SK-N-DZ (cell line): ENCODE data around the gene SORCS3.
"Not testable (repeated sequence)": the region's sequence is repeated elsewhere in the genome, so short reads cannot be mapped to it uniquely, and the experiment has no call there.

Experiments
- DNase-seq: peaks from one replicate; pipeline ENCODE4 v3.0.0-alpha.2; 2015; ENCODE audit warnings: low spot score

SORCS3 gene

DNA sequence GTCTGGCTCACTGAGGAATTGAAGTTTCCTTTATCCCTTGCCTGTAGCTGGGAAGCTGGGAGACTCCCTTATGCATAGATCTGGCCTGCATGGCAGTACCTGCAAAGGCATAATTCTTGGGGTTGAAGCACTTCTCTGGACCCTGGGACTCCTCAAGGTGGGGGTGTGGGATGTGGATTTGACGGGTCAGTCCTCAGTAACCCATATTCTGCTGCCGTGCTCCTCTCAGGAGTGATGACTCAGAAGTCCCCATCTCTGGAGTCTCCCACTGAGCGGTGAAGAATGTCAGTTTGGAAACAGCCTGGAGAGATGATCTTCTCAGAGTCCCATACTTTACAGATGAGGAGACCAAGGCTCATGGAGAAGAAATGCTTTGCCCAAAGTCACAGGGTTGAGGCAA is 49.0 kb downstream of the SORCS3 start:
- DNase-seq, result no peak

DNA sequence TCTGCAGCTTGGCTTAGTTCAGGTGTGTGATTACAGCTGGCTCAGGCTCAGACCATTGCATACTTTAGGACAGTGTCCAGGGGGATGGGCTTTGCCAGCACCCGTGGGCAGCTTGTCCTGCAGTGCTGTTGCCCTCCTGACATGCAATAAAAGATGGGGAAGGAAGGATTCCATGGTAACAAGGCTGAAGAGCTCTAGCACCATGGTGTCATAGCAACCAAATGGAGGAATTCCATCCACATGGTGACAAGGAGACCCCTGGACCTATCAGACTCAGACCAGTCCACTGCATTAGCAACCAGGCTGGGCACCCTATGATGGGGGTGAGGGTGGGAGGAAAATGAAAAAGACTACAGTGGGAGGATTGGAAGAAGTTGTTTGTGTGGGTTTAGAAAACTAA is 49.9 kb downstream of the SORCS3 start:
- DNase-seq, result no peak

DNA sequence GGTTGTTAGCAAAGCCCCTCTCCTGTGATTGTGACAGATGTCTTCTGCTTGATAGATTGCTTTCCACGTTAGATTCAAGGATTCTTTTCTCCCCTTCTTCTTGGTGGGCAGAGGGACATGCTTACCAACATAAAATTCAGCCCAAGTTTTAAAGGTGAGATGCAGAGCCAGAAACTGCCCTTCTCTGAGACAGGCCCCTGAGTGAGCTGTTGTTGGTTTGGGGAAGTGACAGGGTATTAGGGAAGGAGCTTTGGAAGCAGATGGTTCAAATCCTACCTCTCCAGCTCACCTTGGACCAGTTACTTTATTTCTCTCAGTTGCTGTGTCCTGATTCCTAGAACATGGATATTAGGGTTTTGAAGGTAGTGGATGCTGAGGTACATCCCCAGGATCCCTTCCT is 53.0 kb downstream of the SORCS3 start:
- DNase-seq, result no peak

DNA sequence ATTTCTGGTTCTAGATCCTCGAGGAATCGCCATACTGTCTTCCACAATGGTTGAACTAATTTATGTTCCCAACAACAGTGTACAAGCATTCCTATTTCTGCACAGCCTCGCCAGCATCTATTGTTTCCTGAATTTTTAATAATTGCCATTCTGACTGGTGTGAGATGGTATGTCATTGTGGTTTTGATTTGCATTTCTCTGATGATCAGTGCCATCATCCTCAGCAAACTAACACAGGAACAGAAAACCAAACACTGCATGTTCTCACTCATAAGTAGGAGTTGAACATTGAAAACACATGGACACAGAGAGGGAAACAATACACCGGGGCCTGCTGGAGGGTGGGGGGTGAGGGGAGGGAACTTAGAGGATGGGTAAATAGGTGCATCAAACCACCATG is 62.2 kb downstream of the SORCS3 start:
- not testable (repeated sequence) for DNase-seq

DNA sequence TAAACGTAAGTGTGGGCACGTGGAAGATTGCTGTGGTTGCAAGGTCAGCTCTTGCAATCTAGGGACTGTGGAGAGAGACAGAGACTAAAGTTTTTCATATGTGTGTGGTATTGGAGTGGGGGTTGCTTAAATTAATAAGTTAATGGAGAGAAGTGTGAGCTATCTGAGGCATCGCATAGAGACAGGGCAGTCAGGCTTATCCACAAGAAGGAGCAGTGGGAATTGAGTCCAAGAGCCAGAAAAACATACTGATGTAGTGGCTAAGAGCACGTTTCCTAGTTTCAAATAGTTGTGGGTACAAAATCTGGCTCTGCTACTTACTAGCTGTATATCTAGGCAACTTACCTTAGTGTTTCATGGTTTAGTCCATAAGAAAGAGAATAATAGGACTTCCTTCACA is 65.8 kb downstream of the SORCS3 start:
- DNase-seq, result no peak

DNA sequence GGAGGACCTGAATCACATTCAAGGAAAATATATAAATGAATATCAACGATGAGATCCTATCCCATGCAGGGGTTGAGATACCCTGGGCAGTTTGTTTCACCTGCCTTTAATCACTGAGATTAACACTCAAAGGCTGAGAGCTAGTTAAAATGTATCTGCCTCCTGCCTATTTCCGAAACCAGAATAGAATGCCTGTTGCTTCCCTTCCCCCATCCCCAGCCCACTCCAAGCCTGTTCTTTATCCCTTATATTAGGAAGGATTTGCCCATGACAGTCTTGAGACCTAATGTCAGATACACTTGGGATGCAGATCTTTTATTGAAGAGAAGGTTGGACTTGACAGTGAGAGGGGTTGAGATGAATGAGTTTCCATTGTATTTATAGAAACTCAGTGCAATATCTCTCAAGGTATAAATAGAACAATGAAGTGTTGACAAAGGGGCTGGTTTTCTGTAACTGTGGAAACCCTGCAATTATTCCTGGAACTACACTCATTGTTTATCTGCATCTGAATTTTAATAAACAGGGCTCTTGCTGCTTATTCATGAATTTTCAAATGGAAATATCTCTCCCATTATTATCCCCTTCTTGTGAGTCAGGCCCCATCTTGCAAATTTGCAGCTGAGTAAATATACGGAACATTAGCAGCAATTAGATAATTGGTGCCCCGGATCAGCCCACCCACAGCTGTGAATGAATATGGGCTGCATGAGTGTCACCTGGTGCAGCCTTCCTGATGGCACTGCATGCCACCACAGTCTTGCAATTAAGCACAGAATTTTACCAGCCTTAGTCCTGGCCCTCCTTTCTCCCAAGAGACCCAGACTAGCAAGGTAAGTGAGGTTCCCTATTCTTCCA is 66.7 kb downstream of the SORCS3 start:
- DNase-seq, result no peak

DNA sequence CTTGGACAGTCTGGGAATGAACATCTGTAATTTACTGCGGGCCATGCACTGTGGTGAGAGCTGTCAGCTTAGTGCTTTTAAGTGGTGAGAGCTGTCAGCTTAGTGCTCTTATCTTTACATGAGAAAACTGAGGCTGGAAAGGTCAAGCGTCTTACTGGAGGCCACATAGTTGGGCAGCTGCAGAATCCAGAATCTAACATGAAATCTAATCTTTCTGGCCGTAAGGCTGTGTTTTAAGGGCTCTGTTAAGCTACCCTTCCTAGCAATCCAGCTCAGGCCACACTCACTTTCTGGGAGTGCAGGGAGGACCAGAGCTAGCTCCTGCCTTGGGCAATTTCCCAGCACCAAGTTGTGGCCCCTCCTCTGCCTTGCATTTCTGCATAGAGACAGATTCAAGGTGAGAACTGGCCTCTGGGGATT is 70.2 kb downstream of the SORCS3 start:
- no peak for DNase-seq

DNA sequence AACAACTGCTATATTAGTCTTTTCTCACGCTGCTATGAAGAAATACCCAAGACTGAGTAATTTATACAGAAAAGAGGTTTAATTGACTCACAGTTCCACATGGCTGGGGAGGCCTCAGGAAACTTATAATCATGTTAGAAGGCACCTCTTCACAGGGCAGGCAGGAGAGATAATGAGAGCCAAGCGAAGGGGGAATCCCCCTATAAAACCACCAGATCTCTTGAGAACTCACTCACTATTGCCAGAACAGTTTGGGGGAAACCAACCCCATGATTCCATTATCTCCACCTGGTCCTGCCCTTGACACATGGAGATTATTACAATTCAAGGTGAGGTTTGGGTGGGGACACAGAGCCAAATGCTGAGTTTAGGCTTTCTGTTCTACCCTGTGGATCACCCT is 89.5 kb downstream of the SORCS3 start:
- DNase-seq, result not testable (repeated sequence)

DNA sequence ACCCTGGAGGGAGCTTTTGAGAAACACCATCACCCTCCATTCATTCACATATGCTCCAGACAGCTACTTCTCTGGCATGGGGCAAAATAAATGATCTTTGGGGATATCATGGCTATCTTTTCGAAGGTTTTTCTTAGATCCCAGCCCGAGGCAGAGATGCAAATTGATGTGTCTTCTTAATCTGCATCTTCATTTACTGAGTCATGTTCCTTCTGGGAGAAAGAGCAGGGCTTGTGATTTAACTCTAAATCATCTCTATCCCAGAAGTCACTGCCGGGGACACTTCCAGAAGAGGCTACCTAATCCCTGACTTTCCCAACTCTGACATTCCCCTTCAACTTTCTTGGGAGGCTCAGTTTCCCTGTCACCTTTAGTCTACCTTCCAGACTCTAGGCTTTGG is 90.1 kb downstream of the SORCS3 start:
- DNase-seq, result no peak

DNA sequence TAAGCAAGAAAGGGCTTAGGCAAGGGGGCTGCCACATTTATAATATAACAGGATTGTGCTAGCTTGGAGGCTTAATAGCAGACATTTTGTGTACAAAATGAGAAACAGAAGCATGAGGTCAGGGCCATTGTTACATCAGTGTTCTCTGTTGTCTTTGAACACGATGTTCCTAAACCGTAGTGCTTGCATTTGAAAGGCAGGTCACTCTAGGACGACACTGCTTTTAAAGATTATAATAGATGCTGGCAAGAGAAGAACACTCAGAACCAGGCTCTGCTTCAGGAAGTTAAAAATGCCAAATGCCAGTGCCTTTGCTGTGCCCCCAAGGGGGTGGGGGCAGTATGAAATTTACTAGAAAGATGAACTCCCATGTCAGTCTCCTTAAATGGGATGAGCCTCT is 91.1 kb downstream of the SORCS3 start:
- DNase-seq, result no peak

DNA sequence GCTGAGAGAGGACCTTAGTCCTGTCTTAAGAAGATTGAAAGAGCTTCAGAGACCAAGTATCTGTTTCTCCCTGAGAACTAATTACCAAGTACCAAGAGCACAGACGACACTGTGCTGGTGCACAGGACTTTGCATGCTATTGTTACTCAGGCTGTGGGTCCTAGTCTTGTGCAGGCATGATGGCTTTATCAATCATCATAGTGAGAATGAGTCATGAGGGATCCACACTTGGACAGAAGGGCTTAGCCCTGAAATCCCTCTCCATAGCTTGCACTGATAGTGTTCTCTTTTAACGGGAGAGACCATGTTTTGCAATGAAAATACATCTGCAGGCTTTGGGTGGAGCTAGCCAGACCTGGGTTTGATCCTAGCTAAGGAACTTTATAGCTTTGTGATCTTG is 93.3 kb downstream of the SORCS3 start:
- no peak for DNase-seq

DNA sequence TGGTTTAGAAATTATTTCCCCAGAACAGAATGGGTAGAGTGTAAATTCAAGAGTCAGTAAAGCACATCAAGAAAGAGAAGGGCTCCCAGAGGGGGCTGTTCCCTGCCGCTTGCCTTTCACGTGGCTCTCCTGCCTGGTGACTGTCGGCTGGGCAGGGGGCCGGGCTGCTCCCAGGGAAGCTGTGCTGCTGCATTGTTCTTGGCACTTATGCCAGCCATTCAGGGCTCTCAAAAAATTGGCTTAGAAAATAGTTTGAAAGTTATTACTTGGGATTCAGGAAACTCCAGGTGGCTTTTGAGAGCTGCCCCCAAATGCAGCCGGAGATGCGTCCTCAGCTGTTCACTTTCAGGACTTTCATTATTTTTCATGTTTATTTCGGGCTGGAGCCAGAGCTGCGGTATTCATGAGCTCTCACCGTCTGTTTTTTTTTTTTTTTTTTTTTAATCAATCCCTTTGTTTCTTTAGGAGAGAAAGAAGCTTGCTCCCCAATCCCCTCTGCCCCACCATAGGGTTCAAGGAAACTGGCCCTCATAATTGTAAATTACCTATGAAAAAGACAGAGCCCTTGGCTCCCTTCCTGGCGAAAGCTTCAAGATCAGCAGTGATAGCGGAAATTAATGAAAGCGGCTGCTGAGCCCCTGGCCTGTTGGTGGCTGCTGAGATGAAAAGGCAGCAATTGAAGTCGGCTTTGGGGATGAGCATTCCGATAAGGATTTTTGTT is 94.1 kb downstream of the SORCS3 start:
- DNase-seq, result peak; percentile 20

DNA sequence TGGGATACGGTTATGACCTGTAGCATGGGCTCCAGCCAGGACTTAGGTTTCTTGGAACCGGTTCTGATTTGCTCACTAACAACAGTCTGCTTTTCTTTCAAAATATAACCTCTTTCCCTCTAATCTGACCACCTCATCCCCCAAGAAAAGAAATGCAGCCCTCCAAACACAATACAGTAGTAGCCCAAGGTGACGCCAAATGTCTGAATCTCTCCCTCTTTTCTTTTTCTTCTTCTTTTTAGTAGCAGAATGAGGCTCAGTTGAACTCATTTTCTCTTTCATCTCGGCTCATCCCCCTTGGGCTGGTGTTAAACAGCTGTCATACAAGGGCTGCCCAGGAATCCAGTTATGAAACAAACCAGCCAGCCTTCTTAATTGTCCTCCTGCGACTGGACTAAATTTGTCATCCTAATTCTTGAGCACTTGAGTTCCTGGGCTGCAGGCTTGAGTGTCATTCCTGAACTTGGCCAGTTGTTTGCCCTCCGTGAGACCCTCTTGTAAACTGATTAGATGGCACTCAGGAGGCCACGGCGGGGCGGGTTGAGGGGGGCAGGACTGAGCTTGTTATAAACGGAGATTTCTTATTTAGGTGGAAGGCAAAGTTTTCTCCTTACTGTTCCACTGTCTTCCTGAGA is 94.8 kb downstream of the SORCS3 start:
- peak; percentile 31 for DNase-seq

DNA sequence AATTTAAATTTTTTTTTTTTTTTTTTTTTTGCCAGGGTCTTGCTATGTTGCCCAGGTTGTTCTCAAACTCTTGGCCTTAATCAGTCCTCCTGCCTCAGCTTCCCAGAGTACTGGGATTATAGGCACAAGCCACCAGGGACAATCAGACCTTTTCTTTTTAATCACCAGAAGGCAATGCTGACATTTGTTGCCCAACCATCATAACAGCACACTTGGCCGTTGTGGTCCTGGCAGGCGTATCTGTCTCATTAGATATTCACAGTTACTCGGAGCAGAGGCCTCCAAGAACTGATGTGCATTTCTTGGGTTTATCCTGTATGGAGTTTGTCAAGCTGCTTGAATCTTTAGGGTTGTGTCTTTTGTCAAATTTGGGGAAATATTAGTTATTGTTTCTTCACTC is 100.0 kb downstream of the SORCS3 start:
- no peak for DNase-seq

DNA sequence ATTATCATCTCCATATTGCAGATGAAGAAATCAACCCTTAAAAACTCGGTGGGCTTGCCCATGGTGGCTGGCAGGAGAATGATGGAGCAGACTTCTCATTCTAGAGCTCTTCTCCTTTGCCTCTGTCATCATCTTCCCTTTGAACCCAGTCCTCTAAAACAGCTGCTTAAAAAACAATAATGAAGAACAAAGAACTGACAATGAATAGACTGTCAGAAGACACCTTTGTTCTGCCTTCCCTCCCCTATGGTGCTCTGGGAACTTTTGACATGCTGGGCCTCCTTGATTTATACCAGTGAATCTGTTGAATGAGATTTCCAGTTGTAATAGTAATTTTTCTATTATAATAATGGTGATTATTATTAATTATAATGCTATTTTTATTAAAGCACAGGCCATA is 103.0 kb downstream of the SORCS3 start:
- DNase-seq, result no peak

DNA sequence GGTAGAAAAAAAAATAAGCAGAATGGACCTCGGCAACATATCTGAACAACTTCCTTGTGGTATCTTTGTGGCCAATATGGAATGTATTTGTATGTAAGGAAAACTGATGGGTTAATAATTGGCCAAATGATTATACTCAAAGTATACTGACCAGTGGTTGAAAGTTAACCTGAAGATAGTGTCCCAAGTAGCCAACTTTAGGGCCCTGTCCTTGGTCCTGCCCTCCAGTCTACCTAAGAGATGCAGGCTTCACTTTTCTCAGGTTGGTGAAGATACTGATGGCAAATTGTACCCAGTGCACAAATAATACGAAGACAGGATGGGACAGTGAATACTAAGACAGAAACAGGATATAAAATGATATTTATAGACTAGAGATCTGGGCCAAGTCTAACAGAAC is 109.2 kb downstream of the SORCS3 start:
- DNase-seq, result no peak

DNA sequence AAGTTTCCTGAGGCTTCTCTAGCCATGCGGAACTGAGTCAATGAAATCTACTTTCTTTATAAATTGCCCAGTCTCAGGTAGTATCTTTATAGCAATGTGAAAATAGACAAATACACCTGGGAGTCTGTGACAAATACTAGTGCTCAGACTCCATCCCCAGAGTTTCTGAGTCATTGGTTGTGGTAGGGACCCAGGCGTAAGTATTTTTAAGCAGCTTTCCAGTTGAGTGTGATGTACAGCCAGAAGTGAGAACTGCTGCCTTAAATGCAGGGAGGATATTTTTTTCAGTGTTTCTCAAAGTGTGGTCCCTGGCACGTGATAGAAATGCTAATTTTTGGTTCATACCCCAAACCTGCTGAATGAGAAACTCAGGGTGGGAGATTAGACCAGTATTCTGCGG is 121.7 kb downstream of the SORCS3 start:
- no peak for DNase-seq

DNA sequence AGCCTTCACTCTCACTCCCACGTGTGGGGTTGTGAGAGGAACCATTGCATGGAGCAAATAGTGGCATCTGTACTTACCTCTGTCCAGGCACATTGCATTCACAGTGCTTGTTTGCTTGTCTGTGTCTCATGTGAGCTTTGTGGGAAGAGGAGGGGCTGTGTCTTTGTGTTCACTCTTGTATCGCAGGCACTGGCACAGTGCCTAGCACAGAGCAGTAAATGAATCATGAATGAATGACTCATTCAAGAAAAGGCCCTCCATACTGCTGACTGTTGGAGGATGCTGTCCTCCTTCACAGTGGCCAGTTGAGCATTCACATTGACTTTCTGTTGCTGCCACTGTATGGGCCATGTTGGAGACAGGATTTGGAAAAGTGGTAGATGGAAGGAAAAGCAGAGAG is 125.3 kb downstream of the SORCS3 start:
- DNase-seq, result no peak

DNA sequence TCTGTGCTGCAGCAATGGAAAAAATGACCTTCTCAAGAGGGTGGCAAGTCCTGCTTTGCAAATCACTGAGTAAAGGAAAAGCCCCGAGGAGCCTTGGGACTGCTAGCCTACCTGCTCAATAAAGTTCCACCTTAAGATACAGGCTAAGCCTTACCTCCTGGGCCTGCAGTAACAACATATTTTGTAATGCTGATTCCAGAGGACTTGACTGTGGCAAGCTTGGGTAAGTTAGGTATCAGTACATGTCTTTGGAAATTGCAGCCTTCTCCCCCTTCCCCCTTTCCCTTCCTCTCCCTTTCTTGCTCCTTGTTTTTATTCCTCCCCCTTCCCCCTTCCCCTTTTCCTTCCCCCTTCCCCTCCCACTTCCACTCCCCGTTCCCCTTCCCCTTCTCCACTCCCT is 126.2 kb downstream of the SORCS3 start:
- no peak for DNase-seq

DNA sequence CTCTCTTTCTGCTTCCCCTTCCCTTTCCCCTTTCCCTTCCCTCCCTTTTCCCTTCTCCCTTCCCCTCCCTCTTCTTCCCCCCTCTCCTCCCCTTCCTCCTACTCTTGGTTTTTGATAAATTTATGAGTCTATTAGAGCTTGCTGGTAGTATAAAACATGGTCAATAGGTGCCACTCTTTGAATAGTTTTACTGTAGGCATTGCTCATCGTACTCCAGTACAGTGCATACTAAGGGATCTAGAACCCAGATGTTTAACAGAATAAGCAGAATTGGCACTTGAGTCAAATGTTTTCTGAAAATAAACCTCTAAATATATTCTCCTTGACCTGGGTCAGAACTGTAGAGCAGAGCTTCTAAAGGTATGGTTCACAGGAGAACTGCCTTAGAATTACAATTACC is 126.7 kb downstream of the SORCS3 start:
- DNase-seq, result no peak

DNA sequence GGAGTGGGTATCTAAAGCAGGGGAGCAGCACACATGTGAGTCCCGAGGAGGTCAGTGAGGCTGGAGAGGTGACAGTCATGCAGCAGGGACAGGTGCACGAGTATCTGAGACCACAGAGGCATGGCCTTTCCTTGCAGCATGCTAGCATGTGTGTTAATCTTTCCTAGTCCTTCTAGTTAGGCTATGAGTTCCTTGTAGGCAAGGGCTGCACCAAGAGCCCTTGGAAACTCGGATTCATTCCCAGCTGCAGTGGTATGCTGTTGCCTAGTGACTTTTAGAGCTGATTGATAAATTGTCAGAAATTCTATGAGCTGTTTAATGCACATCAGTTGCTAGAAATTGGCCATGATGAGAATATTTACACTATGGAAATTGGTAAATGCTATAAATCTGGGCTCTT is 132.0 kb downstream of the SORCS3 start:
- no peak for DNase-seq

DNA sequence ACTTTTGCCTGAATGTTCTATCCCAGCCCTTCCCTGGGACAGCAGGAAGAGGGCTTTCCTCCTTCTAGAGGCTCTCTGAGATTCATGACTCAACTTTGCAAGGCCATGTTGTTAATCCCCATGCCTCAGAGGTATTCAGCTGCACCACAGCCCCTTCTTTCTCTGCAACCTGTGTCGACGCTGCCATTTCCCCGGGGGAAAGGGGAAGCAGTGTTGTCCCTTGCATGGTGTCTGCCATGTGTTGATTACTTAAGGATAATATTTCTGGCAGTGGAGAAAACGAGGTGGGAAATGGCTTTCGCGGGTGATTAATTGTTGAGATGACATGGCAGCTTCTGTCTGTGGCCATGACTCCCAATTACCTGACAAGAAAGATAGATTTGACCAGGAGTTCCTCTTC is 133.1 kb downstream of the SORCS3 start:
- DNase-seq, result no peak
